Liver (tissue), 3 donors: ENCODE measurements around the gene SOX18.

Experiments used
- GABPA ChIP-seq, 2 donors: IDR thresholded peaks in 1 of 2; conservative IDR thresholded peaks in 1 of 2; 2 replicates each; pipeline ENCODE4 v1.6.1; 2016; ENCODE audit warnings: antibody characterized with exemption in 2 of 2, mild to moderate bottlenecking in 1 of 2, moderate library complexity in 1 of 2
- JUND ChIP-seq, 2 donors: IDR thresholded peaks; 2 replicates each; pipeline ENCODE4 v1.6.1; 2016; ENCODE audit warnings: antibody characterized with exemption in 2 of 2
- RAD21 ChIP-seq, 2 donors: IDR thresholded peaks; 2 replicates each; pipeline ENCODE4 v1.6.1; 2016; ENCODE audit warnings: antibody characterized with exemption in 2 of 2, mild to moderate bottlenecking in 2 of 2
- RXRA ChIP-seq, 2 donors: IDR thresholded peaks; 2 replicates each; pipeline ENCODE4 v1.6.1; 2017 to 2018; ENCODE audit warnings: antibody characterized with exemption in 2 of 2, mild to moderate bottlenecking in 1 of 2
- SP1 ChIP-seq: IDR thresholded peaks from 2 replicates; pipeline ENCODE4 v1.6.1; 2018; ENCODE audit warnings: antibody characterized with exemption, mild to moderate bottlenecking
- TAF1 ChIP-seq: conservative IDR thresholded peaks from 2 replicates; pipeline ENCODE4 v1.6.1; 2016; ENCODE audit warnings: antibody characterized with exemption, mild to moderate bottlenecking
- YY1 ChIP-seq: IDR thresholded peaks from 2 replicates; pipeline ENCODE4 v1.6.1; 2016; ENCODE audit warnings: antibody characterized with exemption, mild to moderate bottlenecking
- TF ChIP-seq, protein P1 (sequence below): fragments of 150-350 bp; IDR thresholded peaks from 2 replicates; pipeline ENCODE4 v1.5.1; 2017; ENCODE audit warnings: improper control_type of control experiment, low read depth, low read length; ENCODE audit not compliant: missing input control
- TF ChIP-seq, protein P2 (sequence below): IDR thresholded peaks from 2 replicates; pipeline ENCODE4 v1.6.1; 2016; ENCODE audit warnings: antibody characterized with exemption
- TF ChIP-seq, protein P3 (sequence below): IDR thresholded peaks from 2 replicates; pipeline ENCODE4 v1.6.1; 2016; ENCODE audit warnings: antibody characterized with exemption
- donor health status: healthy.
- donor health status: healthy.

DNA sequence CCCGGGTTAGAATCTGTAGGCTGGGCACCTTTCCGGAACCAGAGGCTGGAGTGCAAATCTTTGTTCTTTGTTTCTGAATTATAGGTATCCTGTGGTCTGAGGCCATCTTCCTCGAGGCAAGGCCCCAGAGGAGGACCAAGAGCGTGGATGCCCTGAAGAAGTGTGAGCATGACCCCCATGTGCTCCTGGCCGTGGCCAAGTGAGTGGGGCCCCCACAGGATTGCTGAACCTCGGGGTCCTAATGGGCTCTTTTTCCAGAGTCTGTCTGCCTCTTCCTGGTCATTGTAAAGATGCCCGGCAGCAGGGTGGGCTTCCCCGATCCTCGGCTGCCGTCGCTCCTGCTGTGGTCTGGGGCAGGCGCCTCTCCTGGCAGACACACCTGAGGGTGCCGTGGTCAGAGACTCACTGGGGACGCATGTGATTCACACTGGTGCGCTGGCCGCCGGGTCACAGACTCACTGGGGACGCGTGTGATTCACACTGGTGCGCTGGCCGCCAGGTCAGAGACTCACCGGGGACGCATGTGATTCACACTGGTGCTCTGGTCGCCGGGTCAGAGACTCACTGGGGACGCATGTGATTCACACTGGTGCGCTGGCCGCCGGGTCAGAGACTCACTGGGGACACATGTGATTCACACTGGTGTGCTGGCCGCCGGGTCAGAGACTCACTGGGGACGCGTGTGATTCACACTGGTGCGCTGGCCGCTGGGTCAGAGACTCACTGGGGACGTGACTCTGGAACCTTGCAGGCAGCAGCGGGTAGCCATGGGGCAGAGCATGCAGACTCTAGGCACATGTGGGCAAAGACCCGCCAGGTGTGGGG is 19.9 kb downstream of the SOX18 start:
- TF ChIP-seq SP1 (no peak), GABPA (IDR thresholded peaks at IDR 0.05 in 1 of 2, conservative IDR thresholded peaks at IDR 0.05 in 1 of 2) (no peak), YY1 (no peak), JUND (IDR thresholded peaks at IDR 0.05) (no peak), TAF1 (no peak), RAD21 (IDR thresholded peaks at IDR 0.05) (no peak), RXRA (IDR thresholded peaks at IDR 0.05) (no peak)
- TF ChIP-seq, protein P1, sequence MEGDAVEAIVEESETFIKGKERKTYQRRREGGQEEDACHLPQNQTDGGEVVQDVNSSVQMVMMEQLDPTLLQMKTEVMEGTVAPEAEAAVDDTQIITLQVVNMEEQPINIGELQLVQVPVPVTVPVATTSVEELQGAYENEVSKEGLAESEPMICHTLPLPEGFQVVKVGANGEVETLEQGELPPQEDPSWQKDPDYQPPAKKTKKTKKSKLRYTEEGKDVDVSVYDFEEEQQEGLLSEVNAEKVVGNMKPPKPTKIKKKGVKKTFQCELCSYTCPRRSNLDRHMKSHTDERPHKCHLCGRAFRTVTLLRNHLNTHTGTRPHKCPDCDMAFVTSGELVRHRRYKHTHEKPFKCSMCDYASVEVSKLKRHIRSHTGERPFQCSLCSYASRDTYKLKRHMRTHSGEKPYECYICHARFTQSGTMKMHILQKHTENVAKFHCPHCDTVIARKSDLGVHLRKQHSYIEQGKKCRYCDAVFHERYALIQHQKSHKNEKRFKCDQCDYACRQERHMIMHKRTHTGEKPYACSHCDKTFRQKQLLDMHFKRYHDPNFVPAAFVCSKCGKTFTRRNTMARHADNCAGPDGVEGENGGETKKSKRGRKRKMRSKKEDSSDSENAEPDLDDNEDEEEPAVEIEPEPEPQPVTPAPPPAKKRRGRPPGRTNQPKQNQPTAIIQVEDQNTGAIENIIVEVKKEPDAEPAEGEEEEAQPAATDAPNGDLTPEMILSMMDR, result no peak
- TF ChIP-seq, protein P2, sequence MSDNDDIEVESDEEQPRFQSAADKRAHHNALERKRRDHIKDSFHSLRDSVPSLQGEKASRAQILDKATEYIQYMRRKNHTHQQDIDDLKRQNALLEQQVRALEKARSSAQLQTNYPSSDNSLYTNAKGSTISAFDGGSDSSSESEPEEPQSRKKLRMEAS, result no peak
- TF ChIP-seq, protein P3, sequence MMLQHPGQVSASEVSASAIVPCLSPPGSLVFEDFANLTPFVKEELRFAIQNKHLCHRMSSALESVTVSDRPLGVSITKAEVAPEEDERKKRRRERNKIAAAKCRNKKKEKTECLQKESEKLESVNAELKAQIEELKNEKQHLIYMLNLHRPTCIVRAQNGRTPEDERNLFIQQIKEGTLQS, result no peak
